HCT116 (cell line): ENCODE results near the gene IFNL2. TPM values are rescaled to one million over a fixed set of nuclear protein-coding genes. Genes with fewer than 3 reads are reported as not detected.
"Not testable (repeated sequence)": the region's sequence is repeated elsewhere in the genome, so short reads cannot be mapped to it uniquely, and the experiment has no call there.

ENCODE experiments used
- ATAC-seq: fragments of 200-7000 bp; cut with Tn5 transposase; 2 replicates; pipeline ENCODE4 v1.9.1; 2020; ENCODE audit warnings: mild to moderate bottlenecking, moderate library complexity
- BruUV-seq: library from RNA; stranded (reverse); fragments of 400-500 nt; replicated peaks from 2 replicates; lab custom pipeline; 2021; lab: Mats Ljungman, UMichigan
- CTCF ChIA-PET: fragments of 300-600 bp; sonication (Branson Sonifier 250); formaldehyde crosslinking; loops from one replicate; lab custom pipeline; 2021; ENCODE audit warnings: antibody characterized with exemption; lab: Charles Lee
- POLR2A ChIA-PET: fragments of 300-600, 350-600 bp; sonication (Branson Sonifier 250); formaldehyde crosslinking; loops from one replicate; lab custom pipeline; 2021; ENCODE audit warnings: antibody characterized with exemption; lab: Charles Lee
- RAD21 ChIA-PET, 2 experiments: fragments of 300-600 bp; sonication (Branson Sonifier 250); formaldehyde crosslinking; loops; one replicate each; lab custom pipeline; 2023; ENCODE audit warnings: low total read pairs in 2 of 2; ENCODE audit not compliant: uncharacterized antibody in 2 of 2, unreplicated experiment in 2 of 2, low non-redundant PET in 1 of 2; lab: Charles Lee
- DNase-seq: peaks from one replicate; pipeline ENCODE4 v3.0.0-alpha.2; 2010; ENCODE audit warnings: low read depth, low spot score
- H2AFZ ChIP-seq: fragments of 200-600 bp; shearing (Covaris generic), sonication (generic); 2 replicates; pipeline ENCODE4 v1.6.1; 2017; ENCODE audit warnings: low read depth, mixed run types, mixed read lengths, antibody characterized with exemption, low read length; ENCODE audit not compliant: poor library complexity, severe bottlenecking
- H3K27ac ChIP-seq: 2 replicates; pipeline ENCODE4 v1.5.1; 2012; ENCODE audit warnings: low read depth, low read length
- H3K27me3 ChIP-seq: fragments of 200-600 bp; sonication (generic); 2 replicates; pipeline ENCODE4 v1.6.1; 2016; ENCODE audit warnings: mixed run types, low read length, mixed read lengths; ENCODE audit not compliant: insufficient read depth
- H3K36me3 ChIP-seq, 2 experiments: fragments of 200-500 bp in 1 of 2; fragments of 200-600 bp in 1 of 2; sonication (Bioruptor generic) in 1 of 2; sonication (generic) in 1 of 2; 2 replicates each; pipeline versions ENCODE4 v1.5.1 to v1.6.1; 2014 to 2016; ENCODE audit warnings: low read length in 2 of 2, inconsistent platforms in 1 of 2, mixed read lengths in 1 of 2, mixed run types in 1 of 2; ENCODE audit not compliant: insufficient read depth in 2 of 2, control insufficient read depth in 1 of 2
- H3K4me1 ChIP-seq, 2 experiments: fragments of 200-600 bp in 1 of 2; sonication (generic) in 1 of 2; 2 replicates each; pipeline versions ENCODE4 v1.5.1 to v1.6.1; 2012 to 2017; ENCODE audit warnings: low read length in 2 of 2, inconsistent platforms in 1 of 2, mild to moderate bottlenecking in 1 of 2, mixed read lengths in 1 of 2, mixed run types in 1 of 2, moderate library complexity in 1 of 2; ENCODE audit not compliant: insufficient read depth in 2 of 2, control insufficient read depth in 1 of 2
- H3K4me2 ChIP-seq: fragments of 200-600 bp; sonication (generic); 2 replicates; pipeline ENCODE4 v1.6.1; 2017; ENCODE audit warnings: mixed run types, low read length, mixed read lengths
- H3K4me3 ChIP-seq, 2 experiments: fragments of 200-600 bp in 1 of 2; sonication (generic) in 1 of 2; replicated peaks in 1 of 2; 2 replicates each; pipeline ENCODE4 v1.5.1; 2011 to 2016; ENCODE audit warnings: low read length in 2 of 2, control low read depth in 1 of 2, low read depth in 1 of 2, mild to moderate bottlenecking in 1 of 2, mixed read lengths in 1 of 2, mixed run types in 1 of 2
- H3K79me2 ChIP-seq: fragments of 200-600 bp; sonication (generic); 2 replicates; pipeline ENCODE4 v1.6.1; 2017; ENCODE audit warnings: mild to moderate bottlenecking, mixed run types, low read length, moderate library complexity, mixed read lengths; ENCODE audit not compliant: insufficient read depth
- H3K9ac ChIP-seq: fragments of 200-600 bp; sonication (generic); 2 replicates; pipeline ENCODE4 v1.6.1; 2016; ENCODE audit warnings: low read length, mixed read lengths
- H3K9me2 ChIP-seq: fragments of 200-600 bp; sonication (generic), shearing (Covaris generic); 2 replicates; pipeline ENCODE4 v1.6.1; 2017; ENCODE audit warnings: mixed run types, mild to moderate bottlenecking, moderate library complexity; ENCODE audit not compliant: insufficient read depth
- H3K9me3 ChIP-seq, 2 experiments: fragments of 200-500 bp in 1 of 2; fragments of 200-600 bp in 1 of 2; sonication (Bioruptor generic) in 1 of 2; sonication (generic) in 1 of 2; 2 replicates each; pipeline ENCODE4 v1.6.1; 2014 to 2017; ENCODE audit warnings: low read length in 2 of 2, mixed read lengths in 2 of 2, inconsistent platforms in 1 of 2, low read depth in 1 of 2, mild to moderate bottlenecking in 1 of 2, mixed run types in 1 of 2, moderate library complexity in 1 of 2; ENCODE audit not compliant: control insufficient read depth in 1 of 2, insufficient read depth in 1 of 2
- H4K20me1 ChIP-seq: fragments of 200-600 bp; sonication (generic), shearing (Covaris generic); 2 replicates; pipeline ENCODE4 v1.6.1; 2017; ENCODE audit warnings: mixed run types, mild to moderate bottlenecking, moderate library complexity; ENCODE audit not compliant: insufficient read depth
- intact Hi-C: fragments of 100-400 bp; cut with micrococcal nuclease; formaldehyde crosslinking; loops from 2 replicates; pipeline ENCODE4 v1.10.0; 2022
- total RNA-seq: library from RNA; stranded (reverse); gene quantifications from one replicate; pipeline ENCODE4 v1.2.1, GENCODE V29; 2021; ENCODE audit not compliant: unreplicated experiment

IFNL2 gene
- total RNA-seq, 1 experiment from 2014 or later = not detected

GRCh38 chr19:39268531-39269223, 481 bp downstream of the IFNL2 start:
- intact Hi-C loops, H3K4me3 ChIP-seq, POLR2A ChIA-PET, H3K9ac ChIP-seq, H3K36me3 ChIP-seq, H3K4me2 ChIP-seq, H3K27me3 ChIP-seq, BruUV-seq, H3K9me3 ChIP-seq, H3K79me2 ChIP-seq, H2AFZ ChIP-seq, H3K9me2 ChIP-seq, DNase-seq, RAD21 ChIA-PET, CTCF ChIA-PET, ATAC-seq, H4K20me1 ChIP-seq, H3K4me1 ChIP-seq, H3K27ac ChIP-seq: not testable (repeated sequence)

- H3K9me2 ChIP-seq, H4K20me1 ChIP-seq, H3K4me1 ChIP-seq, H3K9ac ChIP-seq, CTCF ChIA-PET, DNase-seq, POLR2A ChIA-PET, H3K4me2 ChIP-seq, H3K4me3 ChIP-seq, H3K27me3 ChIP-seq, intact Hi-C loops, BruUV-seq, H3K27ac ChIP-seq, H3K36me3 ChIP-seq, H3K9me3 ChIP-seq, H3K79me2 ChIP-seq, RAD21 ChIA-PET, H2AFZ ChIP-seq, ATAC-seq: not testable (repeated sequence)
These were observed 1.2 kb downstream of the IFNL2 start for GRCh38 chr19:39269369-39269768.
